HL-60 (cell line): ENCODE data around the gene ARMH1.

Source experiments
- GABPA ChIP-seq: IDR thresholded peaks from 2 replicates; pipeline ENCODE4 v1.6.1; 2012; ENCODE audit warnings: low read depth
- POLR2AphosphoS5 ChIP-seq: IDR thresholded peaks from 2 replicates; pipeline ENCODE4 v1.6.1; 2012; ENCODE audit warnings: low read depth
- SPI1 ChIP-seq: IDR thresholded peaks from 2 replicates; pipeline ENCODE4 v1.6.1; 2012; ENCODE audit warnings: low read depth, mild to moderate bottlenecking, borderline replicate concordance
- TF ChIP-seq, protein P1 (sequence below): IDR thresholded peaks from one replicate; pipeline ENCODE4 v1.5.1; 2011; ENCODE audit warnings: low read length, control low read depth, inconsistent platforms; ENCODE audit not compliant: insufficient read depth

DNA sequence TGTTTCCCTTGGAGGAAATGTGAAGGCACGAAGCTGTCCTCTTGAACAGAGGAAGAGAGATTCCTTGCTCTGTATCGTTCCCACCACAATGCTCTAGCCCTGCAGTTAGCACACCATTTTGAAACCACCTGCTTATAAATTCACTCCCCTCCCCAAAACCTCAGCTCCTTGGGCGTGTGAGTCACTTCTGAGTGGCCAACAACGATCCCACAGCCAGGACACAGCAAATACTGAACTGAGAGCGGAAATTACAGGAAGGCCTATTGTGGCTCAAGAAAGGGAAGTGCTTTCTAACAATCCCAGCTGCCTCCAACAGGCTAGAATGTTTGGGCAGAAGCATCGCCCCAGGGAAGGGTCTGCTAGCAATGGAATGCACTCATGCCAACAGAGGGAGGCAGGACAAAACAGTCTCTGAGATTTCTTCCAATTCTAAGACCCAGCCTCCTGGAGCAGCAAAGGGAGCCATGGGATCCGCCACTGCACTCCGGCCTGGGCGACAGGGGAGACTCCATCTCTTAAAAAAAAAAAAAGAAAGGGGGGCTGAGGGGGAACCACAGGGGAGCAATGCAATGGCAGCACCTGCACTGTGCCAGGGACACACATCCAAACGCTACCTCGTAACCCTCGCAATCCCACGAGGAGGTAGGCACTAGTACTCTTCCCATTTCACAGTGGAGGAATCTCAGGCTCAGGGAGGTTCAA is 2.1 kb upstream of the ARMH1 start:
- TF ChIP-seq POLR2AphosphoS5 (peak; percentile 83), GABPA (no peak), SPI1 (peak; percentile 98)
- TF ChIP-seq, protein P1, sequence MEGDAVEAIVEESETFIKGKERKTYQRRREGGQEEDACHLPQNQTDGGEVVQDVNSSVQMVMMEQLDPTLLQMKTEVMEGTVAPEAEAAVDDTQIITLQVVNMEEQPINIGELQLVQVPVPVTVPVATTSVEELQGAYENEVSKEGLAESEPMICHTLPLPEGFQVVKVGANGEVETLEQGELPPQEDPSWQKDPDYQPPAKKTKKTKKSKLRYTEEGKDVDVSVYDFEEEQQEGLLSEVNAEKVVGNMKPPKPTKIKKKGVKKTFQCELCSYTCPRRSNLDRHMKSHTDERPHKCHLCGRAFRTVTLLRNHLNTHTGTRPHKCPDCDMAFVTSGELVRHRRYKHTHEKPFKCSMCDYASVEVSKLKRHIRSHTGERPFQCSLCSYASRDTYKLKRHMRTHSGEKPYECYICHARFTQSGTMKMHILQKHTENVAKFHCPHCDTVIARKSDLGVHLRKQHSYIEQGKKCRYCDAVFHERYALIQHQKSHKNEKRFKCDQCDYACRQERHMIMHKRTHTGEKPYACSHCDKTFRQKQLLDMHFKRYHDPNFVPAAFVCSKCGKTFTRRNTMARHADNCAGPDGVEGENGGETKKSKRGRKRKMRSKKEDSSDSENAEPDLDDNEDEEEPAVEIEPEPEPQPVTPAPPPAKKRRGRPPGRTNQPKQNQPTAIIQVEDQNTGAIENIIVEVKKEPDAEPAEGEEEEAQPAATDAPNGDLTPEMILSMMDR: no peak
